ENCODE measurements around the gene TMEM184A.

- TF ChIP-seq EZH2 (IDR thresholded peaks at IDR 0.05; ENCODE audit: insufficient read depth, poor library complexity, severe bottlenecking), result no peak
- TF ChIP-seq EZH2phosphoT487 (IDR thresholded peaks at IDR 0.05; ENCODE audit: insufficient read depth, low read depth), result no peak
Observed at GRCh38 chr7:1537535-1538412, 18.2 kb downstream of the TMEM184A start.

All from GM23248 (cell line).